ENCODE measurements around the gene RNASE7.
"Not testable (repeated sequence)": the region's sequence is repeated elsewhere in the genome, so short reads cannot be mapped to it uniquely, and the experiment has no call there.

RNASE7 gene

GRCh38 chr14:21023817-21024584, 18.2 kb upstream of the RNASE7 start:
- DNase-seq = peak; percentile 67

GRCh38 chr14:21024585-21025370, 17.4 kb upstream of the RNASE7 start, which contains the start of gene NDRG2:
NDRG2 (minus strand) TSS chr14:21025061; CDS start chr14:21023315, 1,746 bp downstream.
- peak; percentile 83 for DNase-seq

- no peak for DNase-seq
Observed at GRCh38 chr14:21025371-21026273, 16.5 kb upstream of the RNASE7 start.

- no peak for DNase-seq
Observed at GRCh38 chr14:21026274-21026987, 15.7 kb upstream of the RNASE7 start.

GRCh38 chr14:21026988-21027315, 15.2 kb upstream of the RNASE7 start:
- no peak for DNase-seq

- no peak for DNase-seq
Observed at GRCh38 chr14:21029917-21030316, 12.2 kb upstream of the RNASE7 start, which contains the start of gene TPPP2. TPPP2 (plus strand) TSS chr14:21030217; CDS start chr14:21030582, 365 bp downstream.

- no peak for DNase-seq
Observed at GRCh38 chr14:21030531-21030930, 11.6 kb upstream of the RNASE7 start.

- no peak for DNase-seq
Observed at GRCh38 chr14:21032326-21033132, 9.6 kb upstream of the RNASE7 start.

- no peak for DNase-seq
Observed at GRCh38 chr14:21033133-21033698, 8.9 kb upstream of the RNASE7 start.

GRCh38 chr14:21034707-21035106, 7.5 kb upstream of the RNASE7 start, which contains the start of gene RNASE13:
RNASE13 (minus strand) TSS chr14:21034807; CDS start chr14:21034288, 519 bp downstream.
- DNase-seq = no peak

GRCh38 chr14:21036751-21037150, 5.4 kb upstream of the RNASE7 start:
- no peak for DNase-seq

GRCh38 chr14:21037156-21037555, 5.0 kb upstream of the RNASE7 start:
- no peak for DNase-seq

GRCh38 chr14:21038441-21039422, 3.4 kb upstream of the RNASE7 start:
- no peak for DNase-seq

GRCh38 chr14:21039585-21040369, 2.4 kb upstream of the RNASE7 start:
- DNase-seq = no peak

- no peak for DNase-seq
Observed at GRCh38 chr14:21040370-21040925, 1.7 kb upstream of the RNASE7 start.

GRCh38 chr14:21040941-21041340, 1.2 kb upstream of the RNASE7 start:
- not testable (repeated sequence) for DNase-seq

GRCh38 chr14:21042918-21043317, 756 bp downstream of the RNASE7 start:
- no peak for DNase-seq

- no peak for DNase-seq
Observed at GRCh38 chr14:21043387-21043973, 1.3 kb downstream of the RNASE7 start.
